Suppressor macrophage (primary cell): ENCODE measurements around the gene NMRK1.

ENCODE experiments used
- DNase-seq, 4 experiments: peaks; one replicate each; pipeline ENCODE4 v3.0.0-alpha.2; 2020 to 2022

The NMRK1 gene

GRCh38 chr9:75054368-75055001 is 33.5 kb downstream of the NMRK1 start:
- no peak for DNase-seq

- DNase-seq: no peak
Observed at GRCh38 chr9:75053869-75054268, 34.1 kb downstream of the NMRK1 start.

- DNase-seq: no peak
Observed at GRCh38 chr9:75051285-75051684, 36.7 kb downstream of the NMRK1 start.

- DNase-seq: peak in 1 of 4 experiments; percentile 16
Observed at GRCh38 chr9:75047506-75047905, 40.4 kb downstream of the NMRK1 start.

- no peak for DNase-seq
Observed at GRCh38 chr9:75046725-75047345, 41.1 kb downstream of the NMRK1 start.

GRCh38 chr9:75041041-75041440 is 46.9 kb downstream of the NMRK1 start:
- no peak for DNase-seq

GRCh38 chr9:75039801-75040200 is 48.2 kb downstream of the NMRK1 start:
- DNase-seq: peak in 3 of 4 experiments; percentile 33 to 45 (median 39)

GRCh38 chr9:75039009-75039408 is 48.9 kb downstream of the NMRK1 start:
- DNase-seq: no peak

GRCh38 chr9:75036793-75037192 is 51.2 kb downstream of the NMRK1 start:
- no peak for DNase-seq

- no peak for DNase-seq
Observed at GRCh38 chr9:75033791-75034473, 54.0 kb downstream of the NMRK1 start.

- DNase-seq: peak; percentile 67 to 83 (median 74)
Observed at GRCh38 chr9:75027187-75028107, 60.5 kb downstream of the NMRK1 start.

- no peak for DNase-seq
Observed at GRCh38 chr9:75023846-75024245, 64.1 kb downstream of the NMRK1 start.

GRCh38 chr9:75019654-75020053 is 68.3 kb downstream of the NMRK1 start:
- DNase-seq: no peak

GRCh38 chr9:75019022-75019421 is 68.9 kb downstream of the NMRK1 start:
- DNase-seq: no peak

- DNase-seq: no peak
Observed at GRCh38 chr9:75017378-75017777, 70.6 kb downstream of the NMRK1 start.

- DNase-seq: no peak
Observed at GRCh38 chr9:75013735-75014134, 74.2 kb downstream of the NMRK1 start.
